Measurements from ENCODE around the gene NAT8L. TPM values are rescaled to one million over a fixed set of nuclear protein-coding genes. Genes with fewer than 3 reads are reported as not detected.

Gene NAT8L
- total and polyA plus RNA-seq, 2 of the 13 experiments (the other 11 are each of a cell fraction or from before 2014, with no cell fraction given) = 2.2 to 3.3 TPM

- TF ChIP-seq ZNF687 (CRISPR knock-in tag; IDR thresholded peaks at IDR 0.05) (peak; percentile 63), ZFY (CRISPR knock-in tag; IDR thresholded peaks at IDR 0.05) (peak; percentile 32; the same call in 1 of the 2 replicates), GLI4 (CRISPR knock-in tag; IDR thresholded peaks at IDR 0.05; ENCODE audit: borderline replicate concordance) (no peak), PCBP2 (optimal IDR thresholded peaks at IDR 0.05; ENCODE audit: low read depth, low read length, poor library complexity, severe bottlenecking) (no peak), ZNF607 (CRISPR knock-in tag; IDR thresholded peaks at IDR 0.05; ENCODE audit: borderline replicate concordance) (no peak), HNF1B (CRISPR knock-in tag; IDR thresholded peaks at IDR 0.05) (peak; percentile 18; the same call in 1 of the 2 replicates), AGO1 (IDR thresholded peaks at IDR 0.05; ENCODE audit: low read depth, low read length, poor library complexity, severe bottlenecking) (peak; percentile 40), IRX3 (CRISPR knock-in tag; IDR thresholded peaks at IDR 0.05; ENCODE audit: borderline replicate concordance, low read depth) (no peak), ZKSCAN5 (CRISPR knock-in tag; IDR thresholded peaks at IDR 0.05) (no peak), ZZZ3 (CRISPR knock-in tag; IDR thresholded peaks at IDR 0.05; ENCODE audit: borderline replicate concordance) (no peak), ZNF678 (CRISPR knock-in tag; IDR thresholded peaks at IDR 0.05) (no peak), HIVEP1 (CRISPR knock-in tag; IDR thresholded peaks at IDR 0.05) (0 out of 2 replicates have a peak, but pooled peaks have one; percentile 59), ZNF234 (CRISPR knock-in tag; conservative IDR thresholded peaks at IDR 0.05) (no peak), FOSL1 (CRISPR knock-in tag; IDR thresholded peaks at IDR 0.05; ENCODE audit: borderline replicate concordance) (no peak), HHEX (CRISPR knock-in tag; IDR thresholded peaks at IDR 0.05) (no peak), ZNF205 (CRISPR knock-in tag; IDR thresholded peaks at IDR 0.05) (no peak; the same call in 1 of the 2 replicates), ZNF326 (CRISPR knock-in tag; IDR thresholded peaks at IDR 0.05; ENCODE audit: borderline replicate concordance) (no peak)
- TF ChIP-seq, protein P1, sequence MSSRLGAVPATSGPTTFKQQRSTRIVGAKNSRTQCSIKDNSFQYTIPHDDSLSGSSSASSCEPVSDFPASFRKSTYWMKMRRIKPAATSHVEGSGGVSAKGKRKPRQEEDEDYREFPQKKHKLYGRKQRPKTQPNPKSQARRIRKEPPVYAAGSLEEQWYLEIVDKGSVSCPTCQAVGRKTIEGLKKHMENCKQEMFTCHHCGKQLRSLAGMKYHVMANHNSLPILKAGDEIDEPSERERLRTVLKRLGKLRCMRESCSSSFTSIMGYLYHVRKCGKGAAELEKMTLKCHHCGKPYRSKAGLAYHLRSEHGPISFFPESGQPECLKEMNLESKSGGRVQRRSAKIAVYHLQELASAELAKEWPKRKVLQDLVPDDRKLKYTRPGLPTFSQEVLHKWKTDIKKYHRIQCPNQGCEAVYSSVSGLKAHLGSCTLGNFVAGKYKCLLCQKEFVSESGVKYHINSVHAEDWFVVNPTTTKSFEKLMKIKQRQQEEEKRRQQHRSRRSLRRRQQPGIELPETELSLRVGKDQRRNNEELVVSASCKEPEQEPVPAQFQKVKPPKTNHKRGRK (CRISPR knock-in tag; IDR thresholded peaks at IDR 0.05) = no peak
- TF ChIP-seq, protein P2, sequence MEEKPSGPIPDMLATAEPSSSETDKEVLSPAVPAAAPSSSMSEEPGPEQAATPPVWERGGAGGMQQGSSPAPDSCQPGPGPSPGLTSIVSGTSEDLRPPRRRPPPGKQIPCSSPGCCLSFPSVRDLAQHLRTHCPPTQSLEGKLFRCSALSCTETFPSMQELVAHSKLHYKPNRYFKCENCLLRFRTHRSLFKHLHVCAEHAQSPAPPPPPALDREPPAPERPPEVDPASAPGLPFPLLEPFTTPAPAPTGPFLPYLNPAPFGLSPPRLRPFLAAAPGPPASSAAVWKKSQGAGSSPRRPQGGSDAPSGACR (CRISPR knock-in tag; IDR thresholded peaks at IDR 0.05) = no peak
- TF ChIP-seq, protein P3, sequence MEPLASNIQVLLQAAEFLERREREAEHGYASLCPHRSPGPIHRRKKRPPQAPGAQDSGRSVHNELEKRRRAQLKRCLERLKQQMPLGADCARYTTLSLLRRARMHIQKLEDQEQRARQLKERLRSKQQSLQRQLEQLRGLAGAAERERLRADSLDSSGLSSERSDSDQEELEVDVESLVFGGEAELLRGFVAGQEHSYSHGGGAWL (CRISPR knock-in tag; IDR thresholded peaks at IDR 0.05) = peak; percentile 56; the same call in 1 of the 2 replicates
These were observed 17.6 kb upstream of the NAT8L start (continued) for GRCh38 chr4:2041239-2042130.
